GM21576 (cell line): ENCODE data around the gene MAN1C1.
A peak's percentile ranks its signal among the peaks of the same experiment; 100 is the strongest.
"Not testable (repeated sequence)": the region's sequence is repeated elsewhere in the genome, so short reads cannot be mapped to it uniquely, and the experiment has no call there.

Experiments used
- ATAC-seq: cut with Tn5 transposase; IDR thresholded peaks from one replicate; pipeline ENCODE4 v1.9.1; 2021; ENCODE audit warnings: mild to moderate bottlenecking, moderate library complexity; ENCODE audit not compliant: unreplicated experiment

The MAN1C1 gene

GRCh38 chr1:25654109-25654660 lies 37.6 kb downstream of the MAN1C1 start:
- ATAC-seq, result no peak

DNA sequence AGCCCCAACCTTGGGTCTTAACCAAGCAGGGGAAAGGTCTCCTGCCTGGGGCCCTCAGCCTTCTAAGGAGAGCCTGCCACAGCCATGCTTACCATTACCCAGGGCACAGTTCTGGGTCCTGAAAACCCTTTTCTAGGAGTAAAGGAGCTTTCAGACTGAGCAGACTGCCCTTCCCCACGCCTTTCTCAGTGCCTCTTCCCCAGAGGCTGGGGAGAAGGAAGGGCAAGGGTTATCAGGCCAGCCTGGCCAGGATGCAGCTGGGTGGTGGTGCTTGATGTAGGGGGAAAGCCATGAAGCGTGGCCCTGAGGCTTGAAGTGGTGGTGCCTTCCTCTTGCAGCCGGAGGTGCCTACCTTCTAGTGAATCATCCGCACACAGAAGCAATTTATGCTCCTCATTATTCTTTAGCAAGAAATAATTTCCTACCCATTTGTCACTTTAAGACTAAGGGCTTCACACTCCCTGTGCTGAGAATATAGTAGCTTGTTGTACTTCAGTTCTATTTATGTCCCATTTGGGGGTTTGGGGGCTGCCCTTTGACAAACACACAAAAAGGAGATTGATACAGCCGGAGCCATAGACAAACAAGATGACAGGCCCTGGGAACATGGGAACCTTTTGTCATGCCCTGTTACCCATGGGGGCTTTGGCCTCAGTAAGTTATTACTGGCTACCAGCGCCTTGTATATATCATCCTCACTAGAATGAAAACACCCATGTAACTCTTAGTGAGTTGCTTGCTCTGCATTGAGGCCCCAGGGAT lies 40.7 kb downstream of the MAN1C1 start:
- no peak for ATAC-seq

DNA sequence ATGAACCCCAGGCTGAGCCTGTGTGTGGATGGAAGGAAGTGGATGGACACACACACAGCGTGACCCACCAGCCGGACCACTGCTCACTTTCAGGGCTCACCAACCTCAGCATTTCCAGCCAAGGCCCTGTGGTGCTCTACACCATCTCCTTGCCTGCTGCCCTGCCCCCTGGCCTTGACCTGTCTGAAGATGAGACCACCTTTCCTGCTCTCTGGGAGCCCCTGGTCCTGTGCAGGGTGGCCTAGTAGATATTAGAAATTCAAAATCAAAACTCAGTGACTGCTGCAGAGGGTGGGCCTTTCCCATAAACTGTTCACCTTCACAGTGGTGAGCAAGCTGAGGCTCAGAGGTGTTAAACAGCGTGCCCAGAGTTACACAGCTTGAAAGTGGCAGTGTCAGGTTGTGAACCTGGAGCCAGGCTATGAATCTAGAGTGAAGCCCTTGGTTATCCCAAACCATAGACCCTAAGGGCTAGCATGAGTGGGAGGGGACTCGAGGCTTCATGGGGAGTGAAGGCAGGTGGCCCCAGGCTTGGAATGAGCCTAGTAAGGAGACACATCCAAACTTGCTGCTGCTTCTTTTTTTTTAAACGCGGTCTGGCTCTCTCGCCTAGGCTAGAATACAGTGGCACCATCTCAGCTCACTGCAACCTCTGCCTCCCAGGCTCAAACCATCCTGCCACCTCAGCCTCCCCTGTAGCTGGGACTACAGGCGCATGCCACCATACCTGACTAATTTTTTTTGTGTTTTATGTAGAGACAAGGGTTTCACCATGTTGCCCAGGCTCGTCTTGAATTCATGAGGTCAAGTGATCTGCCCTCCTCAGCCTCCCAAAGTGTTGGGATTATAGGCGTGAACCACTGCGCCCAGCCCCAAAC lies 41.5 kb downstream of the MAN1C1 start:
- ATAC-seq, result no peak

DNA sequence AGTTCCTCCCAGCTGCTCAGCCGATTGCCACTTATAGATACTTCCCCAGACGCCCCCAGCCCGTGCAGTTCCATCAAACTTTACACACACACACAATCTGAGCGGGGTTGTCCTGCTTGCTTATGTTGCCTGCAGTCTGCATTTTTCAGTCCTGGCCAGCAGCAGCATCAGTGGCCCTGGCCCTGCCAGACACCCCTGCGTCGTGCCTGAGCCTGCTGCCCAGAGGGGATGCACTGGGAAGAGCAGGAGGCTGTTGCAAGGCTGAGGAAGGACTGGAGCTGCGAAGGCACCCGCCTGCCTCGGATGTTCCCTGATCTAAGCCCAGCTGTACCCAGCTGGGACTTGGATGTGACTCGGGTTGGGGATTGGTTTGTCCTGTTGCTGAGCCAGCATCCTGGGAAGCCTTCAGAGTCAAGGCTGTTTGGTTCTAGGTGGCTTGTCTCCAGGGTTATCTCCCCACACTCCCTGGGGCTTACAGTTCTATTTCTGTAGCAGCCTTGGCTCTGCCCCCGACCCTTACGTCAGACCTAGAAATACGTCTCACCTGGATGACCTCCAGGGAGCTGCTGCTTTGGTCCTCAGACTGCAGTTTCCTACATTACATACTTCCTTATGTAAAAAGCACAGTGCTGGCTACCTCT lies 42.3 kb downstream of the MAN1C1 start:
- no peak for ATAC-seq

DNA sequence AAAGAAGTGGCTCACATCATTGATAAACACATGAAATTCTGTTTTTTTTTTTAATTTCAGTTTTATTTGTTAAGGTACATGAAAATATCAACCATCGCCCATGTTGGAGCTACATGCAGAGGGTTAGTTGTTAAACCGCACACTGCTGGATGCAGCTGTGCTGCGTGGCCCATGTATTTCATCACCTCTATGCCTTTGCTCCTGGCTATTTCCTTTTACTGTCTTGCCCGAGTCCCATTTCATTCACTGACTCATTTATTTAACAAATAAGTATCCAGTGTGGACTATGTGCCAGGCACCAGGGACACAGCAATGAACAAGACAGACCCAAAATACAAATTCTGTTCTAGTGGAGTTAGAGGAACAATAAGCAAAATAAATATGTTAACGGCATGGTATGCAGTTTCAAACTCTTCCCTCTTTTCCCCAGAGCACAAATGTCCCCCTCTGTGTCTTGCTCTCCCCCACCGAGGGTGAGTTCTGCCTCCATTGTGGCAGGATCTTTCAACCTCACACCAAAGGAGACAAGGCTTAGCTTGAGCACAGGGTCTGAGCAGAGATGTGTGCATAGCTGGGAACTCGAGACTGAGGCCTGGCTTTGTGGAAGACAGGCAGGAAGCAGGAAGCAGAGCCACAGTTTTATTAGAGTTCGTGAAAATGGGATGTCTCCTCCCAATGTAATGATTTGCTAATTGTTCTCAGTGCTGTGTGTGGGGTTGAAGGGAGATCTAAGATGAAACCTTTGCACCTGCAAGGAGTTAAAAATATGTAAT lies 44.6 kb downstream of the MAN1C1 start:
- no peak for ATAC-seq

DNA sequence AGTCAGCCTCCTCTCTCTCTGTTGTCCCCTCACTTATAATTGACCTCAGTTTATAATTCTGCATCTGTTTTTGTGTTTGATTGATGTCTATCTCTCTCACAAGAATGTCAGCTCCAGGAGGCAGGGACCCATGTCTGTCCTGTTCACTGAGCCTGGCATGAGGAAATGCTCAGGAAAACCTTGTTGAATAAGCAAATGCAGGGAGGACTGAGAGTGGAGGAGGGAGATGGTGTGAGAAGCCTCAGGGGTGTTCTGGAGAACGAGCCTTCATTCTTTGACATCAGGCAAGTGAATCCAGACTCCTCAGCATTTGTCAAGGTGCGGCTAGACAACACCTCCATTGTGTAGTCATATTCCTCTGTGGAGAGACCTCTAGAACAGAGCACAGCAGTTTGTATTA lies 45.5 kb downstream of the MAN1C1 start:
- ATAC-seq, result no peak

DNA sequence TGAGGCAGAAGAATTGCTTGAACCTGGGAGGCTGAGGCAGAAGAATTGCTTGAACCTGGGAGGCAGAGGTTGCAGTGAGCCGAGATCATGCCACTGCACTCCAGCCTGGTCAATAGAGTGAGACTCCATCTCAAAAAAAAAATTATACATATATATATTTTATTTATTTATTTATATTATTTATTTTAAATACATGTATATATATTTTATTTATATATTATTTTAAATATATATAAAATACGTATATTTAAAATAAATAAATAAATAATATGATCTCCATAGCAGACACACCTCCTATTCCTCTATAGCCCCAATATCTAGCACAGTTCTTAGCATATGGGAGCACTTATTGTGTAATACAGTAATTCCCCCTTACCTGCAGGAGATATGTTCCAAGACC lies 46.4 kb downstream of the MAN1C1 start:
- not testable (repeated sequence) for ATAC-seq

- no peak for ATAC-seq
These were observed 48.0 kb downstream of the MAN1C1 start for GRCh38 chr1:25664357-25665199.

DNA sequence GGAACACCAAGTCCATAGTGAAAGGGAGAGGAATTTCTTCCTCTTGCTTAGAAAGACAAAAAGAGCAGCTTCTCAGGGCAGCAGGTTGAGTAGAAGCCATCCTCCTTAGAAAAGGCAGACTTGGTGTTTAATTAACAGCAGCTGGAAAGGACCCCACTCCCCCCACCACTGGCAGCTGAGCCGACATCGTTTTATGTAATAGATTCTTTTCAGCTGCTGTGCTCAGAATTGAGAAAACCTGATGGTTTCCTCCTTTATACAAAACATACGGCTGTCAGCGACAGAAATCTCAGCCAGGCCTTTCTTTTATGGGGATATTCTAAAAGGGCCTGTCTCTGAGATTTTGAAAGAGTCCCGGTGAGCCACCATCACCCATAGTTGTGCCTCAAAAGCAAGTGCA lies 49.9 kb downstream of the MAN1C1 start:
- no peak for ATAC-seq

- ATAC-seq, result no peak
These were observed 52.5 kb downstream of the MAN1C1 start for GRCh38 chr1:25668931-25669573.

DNA sequence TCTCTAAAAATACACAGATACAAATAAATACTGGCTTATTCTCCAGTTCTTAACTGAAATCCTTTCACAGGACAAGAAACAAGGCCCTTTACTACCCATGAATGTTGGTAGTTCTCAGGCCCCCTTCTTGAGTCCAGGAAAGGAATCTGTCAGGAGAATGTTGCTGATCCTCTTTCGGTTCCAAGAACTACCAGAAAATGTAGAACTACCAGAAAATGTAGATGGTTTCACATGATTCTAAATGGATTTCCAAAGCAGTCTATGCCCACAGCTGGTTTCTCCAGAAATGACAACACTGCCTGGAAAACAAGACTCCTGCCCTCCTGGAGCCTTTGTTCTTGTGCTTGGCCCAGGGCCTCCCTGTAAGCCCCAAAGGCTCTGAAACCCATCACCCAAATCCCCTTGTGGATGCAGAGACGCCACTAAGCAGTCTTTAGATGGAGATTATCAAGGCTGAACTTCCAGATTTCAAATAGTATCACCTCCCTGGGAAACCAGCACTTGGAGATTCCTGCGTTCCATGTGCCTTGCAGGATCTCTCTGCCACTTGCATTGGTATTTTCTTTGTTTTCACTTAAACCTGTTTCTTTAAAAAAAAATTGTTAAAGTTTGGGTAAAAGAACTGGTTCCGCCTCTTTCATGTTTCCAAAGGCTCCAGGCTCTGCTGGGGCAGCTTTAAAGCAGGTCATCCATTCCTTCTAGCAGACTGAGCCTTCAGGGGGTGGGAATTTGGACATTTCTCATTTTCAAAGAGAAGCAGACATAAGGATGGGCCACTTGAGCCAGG lies 53.4 kb downstream of the MAN1C1 start:
- ATAC-seq, result no peak

GRCh38 chr1:25671929-25672328 lies 55.3 kb downstream of the MAN1C1 start:
- no peak for ATAC-seq

- ATAC-seq, result no peak
These were observed 56.3 kb downstream of the MAN1C1 start for GRCh38 chr1:25672763-25673409.

DNA sequence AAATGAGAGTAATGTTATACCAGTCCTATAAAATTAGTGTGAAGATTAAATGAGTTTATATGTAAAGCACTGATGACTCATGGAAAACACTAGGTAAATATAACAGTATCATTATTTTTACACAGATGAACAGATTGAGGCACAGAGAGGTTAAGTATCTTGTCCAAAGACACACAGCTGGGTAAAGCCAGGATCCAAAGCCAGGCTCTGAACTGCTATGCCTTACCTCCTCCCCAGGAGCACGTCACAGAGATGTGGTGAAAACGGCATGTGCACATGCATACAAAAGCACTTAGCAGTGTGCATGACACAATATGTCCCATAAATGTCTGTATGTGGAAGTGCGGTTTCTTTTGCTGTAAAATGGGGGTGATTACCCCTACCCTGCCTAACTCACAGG lies 56.9 kb downstream of the MAN1C1 start:
- ATAC-seq, result no peak

- ATAC-seq, result no peak
These were observed 57.6 kb downstream of the MAN1C1 start for GRCh38 chr1:25673962-25674806.

- no peak for ATAC-seq
These were observed 58.2 kb downstream of the MAN1C1 start for GRCh38 chr1:25674807-25675084.

GRCh38 chr1:25675729-25676476 lies 59.3 kb downstream of the MAN1C1 start:
- ATAC-seq, result peak; percentile 90
